Ovary (tissue), 9 donors: Measurements from ENCODE around the gene XBP1. TPM values are rescaled to one million over a fixed set of nuclear protein-coding genes. Genes with fewer than 3 reads are reported as not detected.

Experiments used
- DNase-seq, 5 donors: peaks; one replicate each; pipeline ENCODE4 v3.0.0-alpha.2; 2019 to 2020
- H3K27ac ChIP-seq, 2 donors: fragments of 200-600 bp; one replicate each; pipeline versions ENCODE4 v1.5.1 to v1.8.0; 2019 to 2022
- H3K27me3 ChIP-seq: fragments of 200-600 bp; one replicate; pipeline ENCODE4 v1.8.0; 2022
- H3K36me3 ChIP-seq: fragments of 200-600 bp; sonication (generic); one replicate; pipeline ENCODE4 v1.5.1; 2019
- H3K4me1 ChIP-seq: one replicate; pipeline ENCODE4 v1.8.1; 2013; ENCODE audit warnings: mild to moderate bottlenecking, moderate library complexity; ENCODE audit not compliant: insufficient read depth
- H3K4me3 ChIP-seq: fragments of 200-600 bp; sonication (generic); one replicate; pipeline ENCODE4 v1.5.1; 2017
- H3K9me3 ChIP-seq, 2 donors: fragments of 200-600 bp in 1 of 2; sonication (generic) in 1 of 2; one replicate each; pipeline versions ENCODE4 v1.5.1 to v1.8.1; 2013 to 2019; ENCODE audit warnings: mild to moderate bottlenecking in 1 of 2, moderate library complexity in 1 of 2
- EP300 ChIP-seq: sonication (generic); formaldehyde crosslinking; IDR thresholded peaks from one replicate; pipeline ENCODE4 v1.6.1; 2017; ENCODE audit warnings: antibody characterized with exemption
- POLR2A ChIP-seq: fragments of 450-650 bp; IDR thresholded peaks from one replicate; pipeline ENCODE4 v1.6.1; 2017; ENCODE audit warnings: antibody characterized with exemption, mild to moderate bottlenecking, moderate library complexity
- WGBS, 3 donors: extraction: QIAGEN DNeasy Blood & Tissue Kit in 1 of 3; methylation state at CpG; one replicate each; pipeline versions ENCODE4 v1.1.5 to v1.1.7; 2013 to 2017; 5-methylcytosine and 5-hydroxymethylcytosine counted together
- intact Hi-C, 4 donors: fragments of 100-400 bp; cut with DNase I; formaldehyde crosslinking; loops; one replicate each; pipeline versions ENCODE4 v1.11.0 to v1.15.1; 2022 to 2023
- polyA plus RNA-seq, 2 donors: library from polyadenylated mRNA; stranded (reverse); fragments of 200-250 nt in 1 of 2; fragments of 350-450 nt in 1 of 2; fragmentation: Illumina TruSeq in 1 of 2; extraction: RNeasy Lipid Tissue Mini Kit (QIAGEN cat#74804) in 1 of 2; gene quantifications; one replicate each; pipeline ENCODE4 v1.2.3, GENCODE V29; 2013 to 2014
- total RNA-seq, 7 donors: library from RNA; depleted of rRNA in 2 of 7; stranded (reverse); fragments of >200 nt in 2 of 7; fragmentation: NEBNext Ultra II Directional in 3 of 7; extraction: Animal tissue kit (Norgen Biotek cat#: 25700) in 3 of 7; gene quantifications; one replicate each; pipeline versions ENCODE4 v1.1.0 to v1.2.4, GENCODE V29; 2016 to 2023
- TF ChIP-seq, protein P1 (sequence below), 3 donors: fragments of 450-650 bp in 2 of 3; fragments of 200-600 bp in 1 of 3; IDR thresholded peaks; one replicate each; pipeline versions ENCODE4 v1.5.1 to v1.8.0; 2016 to 2022; ENCODE audit warnings: antibody characterized with exemption in 3 of 3, mild to moderate bottlenecking in 1 of 3
- donor health status: DM: no; HTN: no; CAD: no; lungs with moderate emphysema.
- donor health status: DM: no; HTN: no; CAD: no.
- donor health status: Bipolar disorder and iron deficiency.
- donor health status: DM: yes; HTN: yes; CAD: no.
- donor health status: DM: no; HTN: no; CAD: no.
- donor health status: DM: yes; HTN: yes; CAD: no.

XBP1 gene
- total and polyA plus RNA-seq, 9 donors, result 53.1 to 229 (median 138) TPM

DNA sequence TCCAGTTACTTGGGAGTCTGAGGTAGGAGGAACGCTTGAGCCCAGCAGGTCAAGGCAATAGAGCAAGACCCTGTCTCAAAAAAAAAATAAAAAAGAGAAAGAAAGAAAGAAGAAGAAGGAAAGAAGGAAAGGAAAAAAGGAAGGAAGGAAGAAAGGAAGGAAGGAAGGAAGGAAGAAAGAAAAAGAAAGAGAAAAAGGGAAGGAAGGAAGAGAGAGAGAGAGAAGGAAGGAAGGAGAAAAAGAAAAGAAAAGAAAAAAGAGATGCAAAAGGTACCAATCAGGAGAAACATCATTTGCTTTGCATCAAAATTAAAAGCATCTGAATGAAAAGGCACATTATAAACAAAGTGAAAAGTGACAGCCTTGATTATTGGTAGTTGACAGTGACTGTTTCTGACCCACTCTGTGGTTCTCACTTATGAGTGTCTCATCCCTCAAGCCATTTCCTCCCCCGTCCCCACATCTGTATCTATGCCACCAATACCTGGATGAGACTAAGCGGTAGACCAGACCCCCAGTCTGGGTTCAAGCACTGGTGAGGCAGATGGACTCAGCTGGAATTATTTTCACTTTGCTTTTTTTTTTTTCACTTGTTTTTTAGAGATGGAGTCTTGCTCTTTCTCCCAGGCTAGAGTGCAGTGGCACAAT is 33.0 kb upstream of the XBP1 start:
- 85 to 93% (median 86%) methylated on average over 3 of the region's 3 CpGs for WGBS, 3 donors
- intact Hi-C loops, result loop anchor here in 2 of 4 donors (5.0 to 10.0 kb wide), 2 partner anchors 231 to 819 kb away; no protein-coding TSS in a partner anchor
- Histone ChIP-seq H3K4me3 (no peak overlapping the region), H3K36me3 (no peaks in the 10 kb centered on the region), H3K4me1 (no peaks in the 10 kb centered on the region), H3K27me3 (no peaks in the 10 kb centered on the region), H3K9me3 (no peaks in the 10 kb centered on the region), H3K27ac (no peak overlapping the region)
- no peak for TF ChIP-seq POLR2A
- no peak for TF ChIP-seq EP300
- TF ChIP-seq, protein P1, sequence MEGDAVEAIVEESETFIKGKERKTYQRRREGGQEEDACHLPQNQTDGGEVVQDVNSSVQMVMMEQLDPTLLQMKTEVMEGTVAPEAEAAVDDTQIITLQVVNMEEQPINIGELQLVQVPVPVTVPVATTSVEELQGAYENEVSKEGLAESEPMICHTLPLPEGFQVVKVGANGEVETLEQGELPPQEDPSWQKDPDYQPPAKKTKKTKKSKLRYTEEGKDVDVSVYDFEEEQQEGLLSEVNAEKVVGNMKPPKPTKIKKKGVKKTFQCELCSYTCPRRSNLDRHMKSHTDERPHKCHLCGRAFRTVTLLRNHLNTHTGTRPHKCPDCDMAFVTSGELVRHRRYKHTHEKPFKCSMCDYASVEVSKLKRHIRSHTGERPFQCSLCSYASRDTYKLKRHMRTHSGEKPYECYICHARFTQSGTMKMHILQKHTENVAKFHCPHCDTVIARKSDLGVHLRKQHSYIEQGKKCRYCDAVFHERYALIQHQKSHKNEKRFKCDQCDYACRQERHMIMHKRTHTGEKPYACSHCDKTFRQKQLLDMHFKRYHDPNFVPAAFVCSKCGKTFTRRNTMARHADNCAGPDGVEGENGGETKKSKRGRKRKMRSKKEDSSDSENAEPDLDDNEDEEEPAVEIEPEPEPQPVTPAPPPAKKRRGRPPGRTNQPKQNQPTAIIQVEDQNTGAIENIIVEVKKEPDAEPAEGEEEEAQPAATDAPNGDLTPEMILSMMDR (IDR thresholded peaks at IDR 0.05), result no peak
- peak in 1 of 5 donors; percentile 0 for DNase-seq

DNA sequence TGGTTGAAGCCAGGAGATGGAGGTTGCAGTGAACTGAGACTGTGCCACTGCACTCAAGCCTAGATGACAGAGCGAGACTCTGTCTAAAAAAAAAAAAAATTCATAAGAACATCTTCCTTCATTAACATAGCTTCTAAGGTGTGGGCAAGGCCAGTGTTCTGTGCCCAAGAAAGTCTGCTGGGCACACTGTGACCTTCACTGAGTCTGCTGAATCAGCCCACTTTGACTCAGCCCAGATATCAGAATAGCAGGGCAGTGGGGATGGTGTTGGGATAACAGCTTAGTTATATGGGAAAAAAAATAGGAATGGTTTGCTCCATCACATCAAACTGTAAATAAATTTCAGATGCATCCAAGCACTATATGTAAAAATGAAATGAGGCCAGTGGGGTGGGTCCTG is 32.4 kb upstream of the XBP1 start:
- intact Hi-C loops, result loop anchor here in 2 of 4 donors (5.0 to 10.0 kb wide), 2 partner anchors 230 to 818 kb away; no protein-coding TSS in a partner anchor
- Histone ChIP-seq H3K4me3 (no peak overlapping the region), H3K27ac (no peak overlapping the region), H3K4me1 (no peaks in the 10 kb centered on the region), H3K27me3 (no peaks in the 10 kb centered on the region), H3K9me3 (no peaks in the 10 kb centered on the region), H3K36me3 (no peaks in the 10 kb centered on the region)
- 92 to 100% (median 96%) methylated on average over 1 of the region's 1 CpG for WGBS, 3 donors
- DNase-seq, result peak in 1 of 5 donors; percentile 1
- TF ChIP-seq, protein P1 (IDR thresholded peaks at IDR 0.05), result no peak
- TF ChIP-seq POLR2A (no peak), EP300 (no peak)

DNA sequence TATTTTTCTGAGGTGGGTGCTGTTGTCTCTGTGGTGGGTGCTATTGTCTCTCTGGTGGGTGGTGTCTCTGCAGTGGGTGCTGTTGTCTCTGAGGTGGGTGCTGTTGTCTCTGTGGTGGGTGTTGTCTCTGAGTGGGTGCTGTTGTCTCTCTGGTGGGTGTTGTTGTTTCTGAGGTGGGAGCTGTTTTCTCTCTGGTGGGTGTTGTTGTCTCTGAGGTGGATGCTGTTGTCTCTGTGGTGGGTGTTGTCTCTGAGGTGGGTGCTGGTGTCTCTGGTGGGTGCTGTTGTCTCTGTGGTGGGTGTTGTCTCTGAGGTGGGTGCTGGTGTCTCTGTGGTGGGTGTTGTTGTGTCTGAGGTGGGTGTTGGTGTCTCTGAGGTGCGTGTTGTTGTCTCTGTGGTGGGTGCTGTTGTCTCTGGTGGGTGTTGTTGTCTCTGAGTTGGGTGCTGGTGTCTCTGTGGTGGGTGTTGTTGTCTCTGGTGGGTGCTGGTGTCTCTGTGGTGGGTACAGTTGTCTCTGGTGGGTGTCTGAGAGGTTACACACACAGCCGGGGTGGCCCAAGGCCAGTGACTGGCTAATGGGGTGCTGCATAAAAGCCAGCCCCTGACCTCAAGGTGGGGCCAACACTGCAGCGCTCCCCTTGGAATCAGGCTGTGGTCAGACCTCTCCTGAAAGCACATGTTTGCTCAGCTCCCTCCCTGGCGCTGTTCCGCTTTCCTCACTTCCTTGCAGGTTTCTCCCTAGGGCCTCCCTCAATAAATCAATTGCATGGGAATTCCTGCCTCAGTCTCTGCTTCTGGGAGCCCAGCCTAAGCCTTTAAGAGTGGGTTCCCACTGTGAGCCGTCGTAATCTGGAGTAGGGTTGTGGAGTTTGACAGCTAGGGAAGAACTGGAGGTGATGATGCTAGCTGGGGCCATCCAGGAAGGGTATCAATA is 31.0 kb upstream of the XBP1 start:
- TF ChIP-seq POLR2A (no peak), EP300 (no peak)
- TF ChIP-seq, protein P1 (IDR thresholded peaks at IDR 0.05), result no peak
- Histone ChIP-seq H3K27ac (no peak overlapping the region), H3K9me3 (no peaks in the 10 kb centered on the region), H3K27me3 (no peaks in the 10 kb centered on the region), H3K4me3 (no peak overlapping the region), H3K36me3 (no peaks in the 10 kb centered on the region), H3K4me1 (no peaks in the 10 kb centered on the region)
- 82 to 90% (median 87%) methylated on average over 7 of the region's 7 CpGs for WGBS, 3 donors
- intact Hi-C loops, result loop anchor here in 2 of 4 donors (5.0 to 10.0 kb wide), 2 partner anchors 229 to 817 kb away; no protein-coding TSS in a partner anchor
- DNase-seq, result peak in 1 of 5 donors; percentile 30

DNA sequence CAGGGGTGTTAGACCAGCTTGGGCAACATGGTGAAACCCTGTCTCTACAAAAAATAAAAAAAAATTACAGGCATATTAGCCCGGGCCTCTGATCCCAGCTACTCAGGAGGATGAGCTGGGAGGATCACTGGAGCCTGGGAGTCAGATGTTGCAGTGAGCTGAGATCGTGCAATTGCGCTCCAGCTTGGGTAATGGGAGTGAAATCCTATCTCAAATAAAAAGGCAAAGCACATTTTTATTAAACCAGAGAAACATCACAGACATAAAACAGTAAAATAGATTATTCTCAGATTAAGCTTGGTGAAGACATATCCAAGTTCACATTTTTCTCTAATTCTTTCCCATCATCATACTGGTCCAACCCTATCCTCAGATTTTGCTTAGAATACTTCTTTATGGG is 30.1 kb upstream of the XBP1 start:
- no peaks in the 10 kb centered on the region for H3K4me1 ChIP-seq
- no peak overlapping the region for H3K4me3 ChIP-seq
- WGBS, 3 donors, result 91 to 96% (median 91%) methylated on average over 3 of the region's 3 CpGs
- intact Hi-C loops, result loop anchor here in 2 of 4 donors (5.0 to 10.0 kb wide), 2 partner anchors 228 to 816 kb away; no protein-coding TSS in a partner anchor
- no peak overlapping the region for H3K27ac ChIP-seq
- no peaks in the 10 kb centered on the region for H3K36me3 ChIP-seq
- H3K9me3 ChIP-seq, result no peaks in the 10 kb centered on the region
- TF ChIP-seq POLR2A (no peak), EP300 (no peak)
- TF ChIP-seq, protein P1 (IDR thresholded peaks at IDR 0.05), result no peak
- peak in 1 of 5 donors; percentile 18 for DNase-seq
- no peaks in the 10 kb centered on the region for H3K27me3 ChIP-seq
